Immature natural killer cell (primary cell): ENCODE data around the gene FUT4. TPM values are rescaled to one million over a fixed set of nuclear protein-coding genes. Genes with fewer than 3 reads are reported as not detected.
A peak's percentile ranks its signal among the peaks of the same experiment; 100 is the strongest.

ENCODE experiments used
- DNase-seq, 3 donors: peaks; one replicate each; pipeline ENCODE4 v3.0.0; 2022; ENCODE audit warnings: mixed read lengths in 1 of 3
- H3K27ac Mint-ChIP-seq, 6 donors: one replicate each; pipeline ENCODE4 v1.8.0; 2020; ENCODE audit warnings: mixed read lengths in 6 of 6, mild to moderate bottlenecking in 5 of 6, inconsistent platforms in 4 of 6, moderate library complexity in 3 of 6
- H3K27me3 Mint-ChIP-seq, 3 donors: one replicate each; pipeline ENCODE4 v1.8.0; 2020 to 2021; ENCODE audit warnings: low read depth in 3 of 3, mild to moderate bottlenecking in 3 of 3, mixed read lengths in 3 of 3, moderate library complexity in 3 of 3, inconsistent platforms in 1 of 3
- H3K36me3 Mint-ChIP-seq, 3 donors: one replicate each; pipeline ENCODE4 v1.8.0; 2020; ENCODE audit warnings: mixed read lengths in 3 of 3, inconsistent platforms in 2 of 3, mild to moderate bottlenecking in 2 of 3
- H3K4me1 Mint-ChIP-seq, 2 donors: one replicate each; pipeline ENCODE4 v1.8.0; 2020; ENCODE audit warnings: inconsistent platforms in 2 of 2, mild to moderate bottlenecking in 2 of 2, mixed read lengths in 2 of 2, moderate library complexity in 1 of 2
- H3K4me3 Mint-ChIP-seq, 5 donors: one replicate each; pipeline ENCODE4 v1.8.0; 2020; ENCODE audit warnings: mild to moderate bottlenecking in 5 of 5, mixed read lengths in 5 of 5, inconsistent platforms in 3 of 5, moderate library complexity in 3 of 5
- H3K9me3 Mint-ChIP-seq, 6 donors: one replicate each; pipeline ENCODE4 v1.8.0; 2020; ENCODE audit warnings: mild to moderate bottlenecking in 6 of 6, mixed read lengths in 6 of 6, inconsistent platforms in 4 of 6, moderate library complexity in 3 of 6
- polyA plus RNA-seq, 3 donors: library from polyadenylated mRNA; unstranded; fragments of 300-500 nt; fragmentation: Illumina TruSeq; gene quantifications; one replicate each; pipeline ENCODE4 v1.2.3, GENCODE V29; 2021

The FUT4 gene
- polyA plus RNA-seq, 3 donors from 2014 or later: 1.3 to 2.4 (median 1.4) TPM

GRCh38 chr11:94519478-94520084 is 24.1 kb upstream of the FUT4 start:
- H3K36me3 Mint-ChIP-seq: no peaks in the 10 kb centered on the region
- no peaks in the 10 kb centered on the region for H3K9me3 Mint-ChIP-seq
- H3K4me1 Mint-ChIP-seq: no peaks in the 10 kb centered on the region
- H3K4me3 Mint-ChIP-seq: no peak overlapping the region
- H3K27me3 Mint-ChIP-seq: peaks cover 1 to 13% (median 2%) of the 10 kb centered on the region in 3 donors
- DNase-seq: peak; percentile 10 to 25 (median 17)
- no peak overlapping the region for H3K27ac Mint-ChIP-seq

- Mint-ChIP-seq H3K4me1 (no peaks in the 10 kb centered on the region), H3K9me3 (no peaks in the 10 kb centered on the region), H3K36me3 (no peaks in the 10 kb centered on the region), H3K27me3 (peaks cover 0 to 21% (median 0%) of the 10 kb centered on the region in 3 donors), H3K27ac (no peak overlapping the region), H3K4me3 (no peak overlapping the region)
- DNase-seq: no peak
Observed at GRCh38 chr11:94521684-94522083, 22.0 kb upstream of the FUT4 start.

- H3K36me3 Mint-ChIP-seq: no peaks in the 10 kb centered on the region
- H3K27me3 Mint-ChIP-seq: peaks cover 0 to 21% (median 0%) of the 10 kb centered on the region in 3 donors
- H3K9me3 Mint-ChIP-seq: no peaks in the 10 kb centered on the region
- no peaks in the 10 kb centered on the region for H3K4me1 Mint-ChIP-seq
- no peak for DNase-seq
- no peak overlapping the region for H3K4me3 Mint-ChIP-seq
- no peak overlapping the region for H3K27ac Mint-ChIP-seq
Observed at GRCh38 chr11:94524341-94524740, 19.4 kb upstream of the FUT4 start.

- Mint-ChIP-seq H3K4me1 (no peaks in the 10 kb centered on the region), H3K27me3 (peaks cover 0 to 23% (median 0%) of the 10 kb centered on the region in 3 donors), H3K9me3 (no peaks in the 10 kb centered on the region), H3K36me3 (no peaks in the 10 kb centered on the region), H3K27ac (no peak overlapping the region), H3K4me3 (no peak overlapping the region)
- DNase-seq: no peak
Observed at GRCh38 chr11:94525546-94526324, 18.0 kb upstream of the FUT4 start.

- no peak overlapping the region for H3K4me3 Mint-ChIP-seq
- no peak for DNase-seq
Observed at GRCh38 chr11:94526645-94527438, 16.9 kb upstream of the FUT4 start.

GRCh38 chr11:94528551-94528950 is 15.2 kb upstream of the FUT4 start:
- H3K36me3 Mint-ChIP-seq: no peaks in the 10 kb centered on the region
- H3K4me1 Mint-ChIP-seq: no peaks in the 10 kb centered on the region
- peaks cover 0 to 24% (median 4%) of the 10 kb centered on the region in 3 donors for H3K27me3 Mint-ChIP-seq
- H3K4me3 Mint-ChIP-seq: no peak overlapping the region
- H3K27ac Mint-ChIP-seq: no peak overlapping the region
- DNase-seq: no peak
- no peaks in the 10 kb centered on the region for H3K9me3 Mint-ChIP-seq

More at GRCh38 chr11:94526645-94527438, 16.9 kb upstream of the FUT4 start:
- H3K27me3 Mint-ChIP-seq: peaks cover 0 to 23% (median 0%) of the 10 kb centered on the region in 3 donors
- H3K27ac Mint-ChIP-seq: no peak overlapping the region
- H3K9me3 Mint-ChIP-seq: no peaks in the 10 kb centered on the region
- no peaks in the 10 kb centered on the region for H3K36me3 Mint-ChIP-seq
- H3K4me1 Mint-ChIP-seq: no peaks in the 10 kb centered on the region

GRCh38 chr11:94532211-94532610 is 11.5 kb upstream of the FUT4 start:
- no peak overlapping the region for H3K4me3 Mint-ChIP-seq
- H3K36me3 Mint-ChIP-seq: no peaks in the 10 kb centered on the region
- no peak overlapping the region for H3K27ac Mint-ChIP-seq
- H3K27me3 Mint-ChIP-seq: peaks cover 7 to 17% (median 11%) of the 10 kb centered on the region in 3 donors
- no peaks in the 10 kb centered on the region for H3K4me1 Mint-ChIP-seq
- no peaks in the 10 kb centered on the region for H3K9me3 Mint-ChIP-seq
- no peak for DNase-seq

- Mint-ChIP-seq H3K27ac (no peak overlapping the region), H3K27me3 (peaks cover 7 to 19% (median 11%) of the 10 kb centered on the region in 3 donors), H3K36me3 (no peaks in the 10 kb centered on the region), H3K9me3 (no peaks in the 10 kb centered on the region), H3K4me3 (no peak overlapping the region), H3K4me1 (no peaks in the 10 kb centered on the region)
- DNase-seq: no peak
Observed at GRCh38 chr11:94533206-94533605, 10.5 kb upstream of the FUT4 start.

- H3K36me3 Mint-ChIP-seq: no peaks in the 10 kb centered on the region
- H3K27ac Mint-ChIP-seq: no peak overlapping the region
- no peak for DNase-seq
- H3K4me3 Mint-ChIP-seq: no peak overlapping the region
- H3K4me1 Mint-ChIP-seq: no peaks in the 10 kb centered on the region
- no peaks in the 10 kb centered on the region for H3K9me3 Mint-ChIP-seq
- H3K27me3 Mint-ChIP-seq: peaks cover 7 to 19% (median 11%) of the 10 kb centered on the region in 3 donors
Observed at GRCh38 chr11:94533696-94534630, 9.8 kb upstream of the FUT4 start.

- Mint-ChIP-seq H3K36me3 (no peaks in the 10 kb centered on the region), H3K9me3 (no peaks in the 10 kb centered on the region), H3K4me3 (no peak overlapping the region), H3K27ac (no peak overlapping the region), H3K4me1 (no peaks in the 10 kb centered on the region), H3K27me3 (peaks cover 7 to 19% (median 11%) of the 10 kb centered on the region in 3 donors)
- DNase-seq: no peak
Observed at GRCh38 chr11:94536386-94536785, 7.3 kb upstream of the FUT4 start.

- no peaks in the 10 kb centered on the region for H3K36me3 Mint-ChIP-seq
- H3K4me1 Mint-ChIP-seq: no peaks in the 10 kb centered on the region
- H3K27ac Mint-ChIP-seq: no peak overlapping the region
- H3K27me3 Mint-ChIP-seq: peaks cover 7 to 18% (median 11%) of the 10 kb centered on the region in 3 donors
- no peak for DNase-seq
- no peaks in the 10 kb centered on the region for H3K9me3 Mint-ChIP-seq
- H3K4me3 Mint-ChIP-seq: no peak overlapping the region
Observed at GRCh38 chr11:94537031-94537600, 6.6 kb upstream of the FUT4 start.

GRCh38 chr11:94539420-94539819 is 4.3 kb upstream of the FUT4 start:
- H3K4me1 Mint-ChIP-seq: peaks cover 8 to 12% of the 10 kb centered on the region in 2 donors
- peaks cover 2 to 8% (median 6%) of the 10 kb centered on the region in 3 donors for H3K27me3 Mint-ChIP-seq
- no peak overlapping the region for H3K27ac Mint-ChIP-seq
- no peaks in the 10 kb centered on the region for H3K36me3 Mint-ChIP-seq
- no peak for DNase-seq
- H3K4me3 Mint-ChIP-seq: no peak overlapping the region
- no peaks in the 10 kb centered on the region for H3K9me3 Mint-ChIP-seq
